Epithelial cell of esophagus (primary cell): ENCODE data around the gene PANK4.
A peak's percentile ranks its signal among the peaks of the same experiment; 100 is the strongest.

Experiments used
- DNase-seq: peaks from one replicate; pipeline ENCODE4 v3.0.0; 2010; ENCODE audit warnings: low read depth
- H3K4me3 ChIP-seq: 2 replicates; pipeline ENCODE4 v1.5.1; 2011; ENCODE audit warnings: mild to moderate bottlenecking, low read length, control low read depth
- TF ChIP-seq, protein P1 (sequence below): IDR thresholded peaks from 2 replicates; pipeline ENCODE4 v1.5.1; 2011; ENCODE audit warnings: low read depth, mild to moderate bottlenecking, low read length, control low read depth, inconsistent platforms; ENCODE audit not compliant: insufficient read depth; ENCODE audit errors: missing control alignments

PANK4 gene

GRCh38 chr1:2540816-2541492 lies 14.6 kb upstream of the PANK4 start:
- no peak for DNase-seq
- no peak overlapping the region for H3K4me3 ChIP-seq

GRCh38 chr1:2539312-2539907 lies 13.0 kb upstream of the PANK4 start:
- H3K4me3 ChIP-seq: no peak overlapping the region
- TF ChIP-seq, protein P1, sequence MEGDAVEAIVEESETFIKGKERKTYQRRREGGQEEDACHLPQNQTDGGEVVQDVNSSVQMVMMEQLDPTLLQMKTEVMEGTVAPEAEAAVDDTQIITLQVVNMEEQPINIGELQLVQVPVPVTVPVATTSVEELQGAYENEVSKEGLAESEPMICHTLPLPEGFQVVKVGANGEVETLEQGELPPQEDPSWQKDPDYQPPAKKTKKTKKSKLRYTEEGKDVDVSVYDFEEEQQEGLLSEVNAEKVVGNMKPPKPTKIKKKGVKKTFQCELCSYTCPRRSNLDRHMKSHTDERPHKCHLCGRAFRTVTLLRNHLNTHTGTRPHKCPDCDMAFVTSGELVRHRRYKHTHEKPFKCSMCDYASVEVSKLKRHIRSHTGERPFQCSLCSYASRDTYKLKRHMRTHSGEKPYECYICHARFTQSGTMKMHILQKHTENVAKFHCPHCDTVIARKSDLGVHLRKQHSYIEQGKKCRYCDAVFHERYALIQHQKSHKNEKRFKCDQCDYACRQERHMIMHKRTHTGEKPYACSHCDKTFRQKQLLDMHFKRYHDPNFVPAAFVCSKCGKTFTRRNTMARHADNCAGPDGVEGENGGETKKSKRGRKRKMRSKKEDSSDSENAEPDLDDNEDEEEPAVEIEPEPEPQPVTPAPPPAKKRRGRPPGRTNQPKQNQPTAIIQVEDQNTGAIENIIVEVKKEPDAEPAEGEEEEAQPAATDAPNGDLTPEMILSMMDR: peak; percentile 26
- DNase-seq: no peak

More at GRCh38 chr1:2540816-2541492, 14.6 kb upstream of the PANK4 start:
- TF ChIP-seq, protein P1: no peak

DNA sequence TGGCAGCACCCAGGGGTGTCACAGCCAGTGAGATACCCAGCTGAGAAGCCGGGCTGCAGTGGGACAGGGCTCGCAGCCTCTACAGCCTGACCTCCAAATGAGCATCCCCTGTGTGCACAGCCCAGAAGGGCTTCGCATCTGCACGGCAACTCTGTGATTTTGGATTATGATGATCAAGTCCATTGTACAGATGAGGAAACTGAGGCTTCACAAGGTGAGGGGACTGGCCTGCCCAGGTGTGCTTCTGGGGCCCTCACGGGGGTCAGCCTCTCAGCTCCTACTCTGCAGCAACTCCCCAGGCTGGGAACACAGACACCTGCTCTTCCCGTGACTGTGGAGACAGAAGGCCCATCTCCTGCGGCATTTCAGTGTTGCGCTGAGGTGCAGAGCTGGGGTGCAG lies 12.5 kb upstream of the PANK4 start:
- TF ChIP-seq, protein P1: no peak
- H3K4me3 ChIP-seq: no peak overlapping the region

GRCh38 chr1:2538376-2538775 lies 12.0 kb upstream of the PANK4 start:
- DNase-seq: no peak
- H3K4me3 ChIP-seq: no peak overlapping the region
- TF ChIP-seq, protein P1: no peak

More for the DNA sequence above, 12.5 kb upstream of the PANK4 start:
- DNase-seq: no peak

GRCh38 chr1:2537784-2538115 lies 11.4 kb upstream of the PANK4 start:
- DNase-seq: no peak
- TF ChIP-seq, protein P1: no peak
- no peak overlapping the region for H3K4me3 ChIP-seq

DNA sequence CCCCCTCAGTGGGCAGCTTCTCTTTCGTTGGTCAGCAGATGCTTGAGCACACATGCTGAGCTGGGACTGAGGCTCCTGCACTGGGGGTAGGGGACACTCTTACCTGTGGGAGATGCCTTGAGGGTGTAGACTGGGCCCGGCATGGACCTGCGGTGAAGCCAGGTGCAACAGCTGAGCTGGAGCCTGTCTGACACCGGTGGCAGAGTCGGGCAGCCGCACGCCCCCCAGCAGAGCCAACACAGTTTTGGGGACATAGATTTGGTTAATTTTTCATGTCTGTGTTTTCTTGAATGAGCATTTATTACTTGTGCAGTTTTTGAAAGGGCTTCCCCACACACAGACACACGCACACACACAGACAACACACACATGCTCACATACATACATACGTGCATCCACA lies 9.6 kb upstream of the PANK4 start:
- TF ChIP-seq, protein P1: no peak
- DNase-seq: no peak
- H3K4me3 ChIP-seq: no peak overlapping the region

- H3K4me3 ChIP-seq: no peak overlapping the region
Measured at GRCh38 chr1:2535455-2535854, 9.1 kb upstream of the PANK4 start.

More at GRCh38 chr1:2535455-2535854, 9.1 kb upstream of the PANK4 start:
- TF ChIP-seq, protein P1: no peak
- DNase-seq: no peak
